ENCODE results near the gene HK3. TPM values are rescaled to one million over a fixed set of nuclear protein-coding genes. Genes with fewer than 3 reads are reported as not detected.

HK3 gene
- polyA plus RNA-seq, 2 of the 4 experiments (the other 2 are of a cell fraction) = 0.04 to 0.12 TPM

GRCh38 chr5:176846335-176847140 lies 52.6 kb downstream of the HK3 start:
- FAIRE-seq = no peak
- TF ChIP-seq ZFP36 (IDR thresholded peaks at IDR 0.05; ENCODE audit: borderline replicate concordance, partially characterized antibody) = peak; percentile 31
- TF ChIP-seq HOXB5 (CRISPR knock-in tag; IDR thresholded peaks at IDR 0.05) = no peak
- no peak for TF ChIP-seq EHMT2 (IDR thresholded peaks at IDR 0.05; ENCODE audit: low read depth)
- ATAC-seq = peak in 1 of 2 experiments; percentile 48; a peak in 2 of 6 replicates
- Histone ChIP-seq H3K4me3 (no peak overlapping the region), H3K4me2 (no peak overlapping the region), H3K4me1 (no peaks in the 10 kb centered on the region), H3K27ac (no peak overlapping the region), H3K9me3 (no peaks in the 10 kb centered on the region)
- CTCF ChIA-PET = interaction anchor here (1.1 kb wide), 1 partner anchor 439 kb away, joined by 4 read pairs; no protein-coding TSS in a partner anchor
- POLR2A ChIA-PET = no interaction called here
- 66% methylated on average over 19 of the region's 24 CpGs for WGBS (ENCODE audit: missing lambda C conversion rate)
- no peak for DNase-seq (ENCODE audit: low read depth in 1 of 2, low spot score in 1 of 2)

DNA sequence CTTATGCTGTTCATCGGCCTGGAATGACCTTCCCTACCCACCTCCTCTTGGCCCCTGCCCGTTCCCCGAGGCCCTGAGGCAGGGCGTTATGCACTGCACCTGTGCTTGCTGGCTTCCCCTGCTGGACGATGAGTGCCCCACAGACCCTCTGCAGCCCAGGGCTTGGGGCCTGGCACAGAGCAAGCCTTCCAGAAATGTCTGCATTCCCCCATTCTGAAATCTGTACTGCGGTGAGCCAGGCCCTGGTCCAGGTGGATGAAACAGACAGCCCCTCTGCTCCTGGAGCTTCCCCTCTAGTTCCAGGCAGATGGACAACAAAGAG lies 53.8 kb downstream of the HK3 start:
- ATAC-seq = peak in 1 of 2 experiments; percentile 9; a peak in 2 of 6 replicates
- FAIRE-seq = no peak
- no peak for DNase-seq (ENCODE audit: low read depth in 1 of 2, low spot score in 1 of 2)
- ChIA-PET POLR2A (no interaction called here), CTCF (interaction anchor here (0.9 to 1.2 kb wide), 2 partner anchors 23 to 226 kb away, joined by 3 to 4 read pairs; no protein-coding TSS in a partner anchor)
- TF ChIP-seq MYC (IDR thresholded peaks at IDR 0.05; ENCODE audit: borderline replicate concordance, low read length) = no peak
- TF ChIP-seq, protein P1, sequence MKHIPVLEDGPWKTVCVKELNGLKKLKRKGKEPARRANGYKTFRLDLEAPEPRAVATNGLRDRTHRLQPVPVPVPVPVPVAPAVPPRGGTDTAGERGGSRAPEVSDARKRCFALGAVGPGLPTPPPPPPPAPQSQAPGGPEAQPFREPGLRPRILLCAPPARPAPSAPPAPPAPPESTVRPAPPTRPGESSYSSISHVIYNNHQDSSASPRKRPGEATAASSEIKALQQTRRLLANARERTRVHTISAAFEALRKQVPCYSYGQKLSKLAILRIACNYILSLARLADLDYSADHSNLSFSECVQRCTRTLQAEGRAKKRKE (CRISPR knock-in tag; IDR thresholded peaks at IDR 0.05; ENCODE audit: low read depth) = no peak
- TF ChIP-seq EHMT2 (IDR thresholded peaks at IDR 0.05; ENCODE audit: low read depth) = no peak
- no peak for TF ChIP-seq CHD2 (IDR thresholded peaks at IDR 0.05; ENCODE audit: low read length, partially characterized antibody)
- no peak for TF ChIP-seq HDAC2 (IDR thresholded peaks at IDR 0.05)
- no peak for TF ChIP-seq CEBPB (IDR thresholded peaks at IDR 0.05)
- no peak for TF ChIP-seq NR3C1 (IDR thresholded peaks at IDR 0.05)
- no peak for TF ChIP-seq CBX2 (IDR thresholded peaks at IDR 0.05; ENCODE audit: borderline replicate concordance, low read depth)
- no peaks in the 10 kb centered on the region for H3K9me3 ChIP-seq
- H3K4me2 ChIP-seq = no peak overlapping the region
- H3K27ac ChIP-seq = no peak overlapping the region
- H3K4me3 ChIP-seq = no peak overlapping the region
- 61% methylated on average over 6 of the region's 6 CpGs for WGBS (ENCODE audit: missing lambda C conversion rate)
- no peaks in the 10 kb centered on the region for H3K4me1 ChIP-seq

- CTCF ChIA-PET = interaction anchor here (0.9 to 1.2 kb wide), 4 partner anchors 10 to 270 kb away, joined by 3 to 4 read pairs (median 3); no protein-coding TSS in a partner anchor
- no peak overlapping the region for H3K4me3 ChIP-seq
- ATAC-seq (peak in 1 of 2 experiments; percentile 29; a peak in 3 of 6 replicates), DNase-seq (ENCODE audit: low read depth in 1 of 2, low spot score in 1 of 2) (no peak), FAIRE-seq (no peak)
- 56% methylated on average over 17 of the region's 21 CpGs for WGBS (ENCODE audit: missing lambda C conversion rate)
- TF ChIP-seq TP53 (CRISPR knock-in tag; IDR thresholded peaks at IDR 0.05) = no peak
- no peak for TF ChIP-seq KDM1A (IDR thresholded peaks at IDR 0.05; ENCODE audit: low read depth)
- no peak for TF ChIP-seq NPAS2 (CRISPR knock-in tag; IDR thresholded peaks at IDR 0.05; ENCODE audit: borderline replicate concordance)
- no peak for TF ChIP-seq RAD21 (conservative IDR thresholded peaks at IDR 0.05 in 1 of 2, IDR thresholded peaks at IDR 0.05 in 1 of 2)
- TF ChIP-seq CHD2 (IDR thresholded peaks at IDR 0.05; ENCODE audit: low read length, partially characterized antibody) = no peak
- TF ChIP-seq SREBF2 (IDR thresholded peaks at IDR 0.05) = no peak
- TF ChIP-seq HDAC2 (IDR thresholded peaks at IDR 0.05) = no peak
- POLR2A ChIA-PET = no interaction called here
- no peaks in the 10 kb centered on the region for H3K9me3 ChIP-seq
- no peak overlapping the region for H3K4me2 ChIP-seq
- H3K27ac ChIP-seq = no peak overlapping the region
- no peaks in the 10 kb centered on the region for H3K4me1 ChIP-seq
Observed at GRCh38 chr5:176844706-176845391, 54.3 kb downstream of the HK3 start.

DNA sequence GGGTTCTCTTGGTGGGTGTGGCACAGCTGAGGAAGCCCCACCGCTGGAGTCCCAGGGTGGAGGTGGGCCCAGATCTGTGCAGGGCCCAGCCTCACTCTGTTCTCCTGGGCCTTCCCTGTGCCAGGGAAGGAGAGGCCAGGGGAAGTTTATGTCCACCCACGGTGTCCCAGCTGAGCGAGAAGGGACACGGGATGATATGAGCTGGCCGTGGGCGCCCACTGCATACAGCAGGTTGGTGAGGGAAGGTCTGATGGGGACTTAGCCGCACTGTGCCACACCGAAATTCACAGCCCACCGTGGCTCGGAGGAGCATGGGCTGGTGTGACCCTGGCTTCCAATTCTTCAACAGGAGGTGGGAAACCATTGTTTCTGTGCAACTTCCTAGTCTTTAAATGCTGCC lies 54.9 kb downstream of the HK3 start:
- no peak for FAIRE-seq
- DNase-seq (ENCODE audit: low read depth in 1 of 2, low spot score in 1 of 2) = no peak
- CTCF ChIA-PET = interaction anchor here (0.9 kb wide), 3 partner anchors 11 to 270 kb away, joined by 3 read pairs; no protein-coding TSS in a partner anchor
- no peak overlapping the region for H3K4me3 ChIP-seq
- H3K9me3 ChIP-seq = no peaks in the 10 kb centered on the region
- H3K4me1 ChIP-seq = no peaks in the 10 kb centered on the region
- POLR2A ChIA-PET = no interaction called here
- H3K27ac ChIP-seq = no peak overlapping the region
- H3K4me2 ChIP-seq = no peak overlapping the region
- TF ChIP-seq PBX3 (IDR thresholded peaks at IDR 0.05) = no peak
- TF ChIP-seq FOSB (CRISPR knock-in tag; IDR thresholded peaks at IDR 0.05) = no peak
- no peak for TF ChIP-seq TP53 (CRISPR knock-in tag; IDR thresholded peaks at IDR 0.05)
- no peak for TF ChIP-seq ZNF302 (CRISPR knock-in tag; IDR thresholded peaks at IDR 0.05)
- ATAC-seq = peak; percentile 13 to 22; a peak in 2 of 6 replicates
- 61% methylated on average over 9 of the region's 10 CpGs for WGBS (ENCODE audit: missing lambda C conversion rate)
